Measurements from ENCODE around the gene ZC3H4.

The ZC3H4 gene

GRCh38 chr19:47133021-47133471 is 19.5 kb upstream of the ZC3H4 start:
- no peak for DNase-seq
- no peak for ATAC-seq

GRCh38 chr19:47132194-47132852 is 18.7 kb upstream of the ZC3H4 start:
- ATAC-seq (no peak), DNase-seq (no peak)

- ATAC-seq (peak; percentile 89), DNase-seq (peak; percentile 100)
Measured at GRCh38 chr19:47130589-47131227, 17.1 kb upstream of the ZC3H4 start, which contains the start of gene SAE1. TSS of gene SAE1 (plus strand) at chr19:47130835. CDS start at chr19:47130931, 96 bp downstream.

GRCh38 chr19:47130120-47130588 is 16.6 kb upstream of the ZC3H4 start:
- ATAC-seq (no peak), DNase-seq (no peak)

- DNase-seq = no peak
- ATAC-seq = no peak
Measured at GRCh38 chr19:47129579-47129978, 16.0 kb upstream of the ZC3H4 start.

GRCh38 chr19:47125669-47125938 is 12.0 kb upstream of the ZC3H4 start:
- DNase-seq = no peak
- ATAC-seq = no peak

GRCh38 chr19:47124937-47125668 is 11.5 kb upstream of the ZC3H4 start:
- DNase-seq = no peak
- ATAC-seq = peak; percentile 42

- DNase-seq (no peak), ATAC-seq (no peak)
Measured at GRCh38 chr19:47123406-47123805, 9.8 kb upstream of the ZC3H4 start.

GRCh38 chr19:47122359-47123335 is 9.1 kb upstream of the ZC3H4 start:
- DNase-seq = no peak
- no peak for ATAC-seq

GRCh38 chr19:47120470-47121067 is 7.0 kb upstream of the ZC3H4 start:
- ATAC-seq (no peak), DNase-seq (no peak)

- no peak for DNase-seq
- no peak for ATAC-seq
Measured at GRCh38 chr19:47113850-47114651, 475 bp upstream of the ZC3H4 start.

- DNase-seq (peak; percentile 86), ATAC-seq (peak; percentile 19)
Measured at GRCh38 chr19:47112166-47112996, 1.2 kb downstream of the ZC3H4 start.

- no peak for ATAC-seq
- peak; percentile 49 for DNase-seq
Measured at GRCh38 chr19:47111682-47112165, 1.9 kb downstream of the ZC3H4 start.

- peak; percentile 65 for DNase-seq
- ATAC-seq = no peak
Measured at GRCh38 chr19:47111006-47111621, 2.5 kb downstream of the ZC3H4 start.

- DNase-seq (no peak), ATAC-seq (no peak)
Measured at GRCh38 chr19:47110521-47111005, 3.0 kb downstream of the ZC3H4 start.

- ATAC-seq (no peak), DNase-seq (peak; percentile 60)
Measured at GRCh38 chr19:47109541-47110375, 3.8 kb downstream of the ZC3H4 start.

GRCh38 chr19:47109177-47109540 is 4.4 kb downstream of the ZC3H4 start:
- ATAC-seq (no peak), DNase-seq (no peak)

Measured in stimulated activated naive CD8-positive, alpha-beta T cell treated with anti-CD3 and anti-CD28 coated beads, Interleukin-15, Interleukin-2, amounts not matched to agents 100 U/mL and 50 U/mL, for 24 hours (primary cell).